ENCODE data around the gene ALG12.
"Not testable (repeated sequence)": the region's sequence is repeated elsewhere in the genome, so short reads cannot be mapped to it uniquely, and the experiment has no call there.

ALG12 gene

GRCh38 chr22:49945042-49945794 is 27.0 kb upstream of the ALG12 start:
- H3K4me1 Mint-ChIP-seq (ENCODE audit: low read depth) = peaks cover 46% of the 10 kb centered on the region
- H3K9me3 Mint-ChIP-seq; H3K27me3 Mint-ChIP-seq; H3K4me3 Mint-ChIP-seq; H3K36me3 Mint-ChIP-seq (ENCODE audit: low read depth); intact Hi-C loops (cut with micrococcal nuclease): not testable (repeated sequence)
- peak overlapping the region; percentile 61 for H3K27ac Mint-ChIP-seq

- peak overlapping the region; percentile 16 for H3K27ac Mint-ChIP-seq
- intact Hi-C loops (cut with micrococcal nuclease) = no loop called here
- H3K9me3 Mint-ChIP-seq = no peaks in the 10 kb centered on the region
Observed at GRCh38 chr22:49944399-49944891, 26.2 kb upstream of the ALG12 start.

GRCh38 chr22:49943771-49944398 is 25.6 kb upstream of the ALG12 start:
- peaks cover 48% of the 10 kb centered on the region for H3K4me1 Mint-ChIP-seq (ENCODE audit: low read depth)
- intact Hi-C loops (cut with micrococcal nuclease) = no loop called here
- no peaks in the 10 kb centered on the region for H3K36me3 Mint-ChIP-seq (ENCODE audit: low read depth)
- no peaks in the 10 kb centered on the region for H3K9me3 Mint-ChIP-seq
- no peak overlapping the region for H3K4me3 Mint-ChIP-seq
- peak overlapping the region; percentile 16 for H3K27ac Mint-ChIP-seq
- peaks cover 4% of the 10 kb centered on the region for H3K27me3 Mint-ChIP-seq

More at GRCh38 chr22:49944399-49944891, 26.2 kb upstream of the ALG12 start:
- Mint-ChIP-seq H3K4me3 (no peak overlapping the region), H3K4me1 (ENCODE audit: low read depth) (peaks cover 47% of the 10 kb centered on the region), H3K27me3 (peaks cover 4% of the 10 kb centered on the region), H3K36me3 (ENCODE audit: low read depth) (no peaks in the 10 kb centered on the region)

- peaks cover 51% of the 10 kb centered on the region for H3K4me1 Mint-ChIP-seq (ENCODE audit: low read depth)
- intact Hi-C loops (cut with micrococcal nuclease) = no loop called here
- no peak overlapping the region for H3K4me3 Mint-ChIP-seq
- H3K27ac Mint-ChIP-seq = no peak overlapping the region
- H3K27me3 Mint-ChIP-seq = peaks cover 7% of the 10 kb centered on the region
- H3K36me3 Mint-ChIP-seq (ENCODE audit: low read depth) = no peaks in the 10 kb centered on the region
- no peaks in the 10 kb centered on the region for H3K9me3 Mint-ChIP-seq
Observed at GRCh38 chr22:49943405-49943765, 25.1 kb upstream of the ALG12 start.

GRCh38 chr22:49942565-49943404 is 24.5 kb upstream of the ALG12 start:
- Mint-ChIP-seq H3K27ac (no peak overlapping the region), H3K27me3 (peaks cover 7% of the 10 kb centered on the region), H3K36me3 (ENCODE audit: low read depth) (no peaks in the 10 kb centered on the region), H3K9me3 (no peaks in the 10 kb centered on the region), H3K4me3 (no peak overlapping the region), H3K4me1 (ENCODE audit: low read depth) (peaks cover 57% of the 10 kb centered on the region)
- intact Hi-C loops (cut with micrococcal nuclease) = no loop called here

- Mint-ChIP-seq H3K9me3 (no peaks in the 10 kb centered on the region), H3K27ac (peak overlapping the region; percentile 2), H3K4me1 (ENCODE audit: low read depth) (peaks cover 64% of the 10 kb centered on the region), H3K27me3 (peaks cover 7% of the 10 kb centered on the region), H3K36me3 (ENCODE audit: low read depth) (no peaks in the 10 kb centered on the region), H3K4me3 (no peak overlapping the region)
- intact Hi-C loops (cut with micrococcal nuclease) = no loop called here
Observed at GRCh38 chr22:49941507-49942316, 23.5 kb upstream of the ALG12 start.

- intact Hi-C loops (cut with micrococcal nuclease) = loop anchor here (10.0 kb wide), 1 partner anchor 266 kb away; the partner anchor contains the start of gene SELENOO
- Mint-ChIP-seq H3K4me3 (no peak overlapping the region), H3K27ac (peak overlapping the region; percentile 95)
Observed at GRCh38 chr22:49938565-49939136, 20.4 kb upstream of the ALG12 start.

GRCh38 chr22:49937758-49938564 is 19.7 kb upstream of the ALG12 start:
- Mint-ChIP-seq H3K4me3 (no peak overlapping the region), H3K9me3 (no peaks in the 10 kb centered on the region), H3K27ac (peak overlapping the region; percentile 95), H3K27me3 (peaks cover 7% of the 10 kb centered on the region), H3K36me3 (ENCODE audit: low read depth) (peaks cover 19% of the 10 kb centered on the region), H3K4me1 (ENCODE audit: low read depth) (peaks cover 64% of the 10 kb centered on the region)
- intact Hi-C loops (cut with micrococcal nuclease) = loop anchor here (10.0 kb wide), 1 partner anchor 267 kb away; the partner anchor contains the start of gene SELENOO

More at GRCh38 chr22:49938565-49939136, 20.4 kb upstream of the ALG12 start:
- no peaks in the 10 kb centered on the region for H3K9me3 Mint-ChIP-seq
- peaks cover 12% of the 10 kb centered on the region for H3K36me3 Mint-ChIP-seq (ENCODE audit: low read depth)
- peaks cover 7% of the 10 kb centered on the region for H3K27me3 Mint-ChIP-seq
- peaks cover 57% of the 10 kb centered on the region for H3K4me1 Mint-ChIP-seq (ENCODE audit: low read depth)

GRCh38 chr22:49936973-49937757 is 18.9 kb upstream of the ALG12 start:
- H3K9me3 Mint-ChIP-seq = no peaks in the 10 kb centered on the region
- H3K27me3 Mint-ChIP-seq = peaks cover 7% of the 10 kb centered on the region
- intact Hi-C loops (cut with micrococcal nuclease) = loop anchor here (1.0 to 10.0 kb wide), 2 partner anchors 23 to 268 kb away; partner anchors contain the start of genes PIM3 and SELENOO
- H3K27ac Mint-ChIP-seq = peak overlapping the region; percentile 95
- H3K4me1 Mint-ChIP-seq (ENCODE audit: low read depth) = peaks cover 70% of the 10 kb centered on the region
- peak overlapping the region; percentile 59 for H3K4me3 Mint-ChIP-seq
- peaks cover 21% of the 10 kb centered on the region for H3K36me3 Mint-ChIP-seq (ENCODE audit: low read depth)

- intact Hi-C loops (cut with micrococcal nuclease) = loop anchor here (1.0 to 10.0 kb wide), 2 partner anchors 24 to 269 kb away; partner anchors contain the start of genes PIM3 and SELENOO
- peaks cover 7% of the 10 kb centered on the region for H3K27me3 Mint-ChIP-seq
- no peaks in the 10 kb centered on the region for H3K9me3 Mint-ChIP-seq
- peaks cover 21% of the 10 kb centered on the region for H3K36me3 Mint-ChIP-seq (ENCODE audit: low read depth)
- H3K4me1 Mint-ChIP-seq (ENCODE audit: low read depth) = peaks cover 74% of the 10 kb centered on the region
- H3K27ac Mint-ChIP-seq = peak overlapping the region; percentile 95
- peak overlapping the region; percentile 59 for H3K4me3 Mint-ChIP-seq
Observed at GRCh38 chr22:49936018-49936972, 18.1 kb upstream of the ALG12 start.

- peaks cover 75% of the 10 kb centered on the region for H3K4me1 Mint-ChIP-seq (ENCODE audit: low read depth)
- peak overlapping the region; percentile 95 for H3K27ac Mint-ChIP-seq
- H3K9me3 Mint-ChIP-seq = no peaks in the 10 kb centered on the region
- peaks cover 21% of the 10 kb centered on the region for H3K36me3 Mint-ChIP-seq (ENCODE audit: low read depth)
- intact Hi-C loops (cut with micrococcal nuclease) = loop anchor here (10.0 kb wide), 1 partner anchor 269 kb away; the partner anchor contains the start of gene SELENOO
- peak overlapping the region; percentile 59 for H3K4me3 Mint-ChIP-seq
- peaks cover 7% of the 10 kb centered on the region for H3K27me3 Mint-ChIP-seq
Observed at GRCh38 chr22:49935561-49935960, 17.3 kb upstream of the ALG12 start.

Data from dendritic cell treated with granulocyte-macrophage colony-stimulating factor and Interleukin-4, amounts not matched to agents 40 ng/mL and 50 ng/mL, for 4 days (primary cell).